Measurements from ENCODE around the gene SLC9A1. TPM values are rescaled to one million over a fixed set of nuclear protein-coding genes. Genes with fewer than 3 reads are reported as not detected.
A peak's percentile ranks its signal among the peaks of the same experiment; 100 is the strongest.

The SLC9A1 gene
- total RNA-seq, 2 experiments from 2014 or later = 14.8 to 15.3 TPM

DNA sequence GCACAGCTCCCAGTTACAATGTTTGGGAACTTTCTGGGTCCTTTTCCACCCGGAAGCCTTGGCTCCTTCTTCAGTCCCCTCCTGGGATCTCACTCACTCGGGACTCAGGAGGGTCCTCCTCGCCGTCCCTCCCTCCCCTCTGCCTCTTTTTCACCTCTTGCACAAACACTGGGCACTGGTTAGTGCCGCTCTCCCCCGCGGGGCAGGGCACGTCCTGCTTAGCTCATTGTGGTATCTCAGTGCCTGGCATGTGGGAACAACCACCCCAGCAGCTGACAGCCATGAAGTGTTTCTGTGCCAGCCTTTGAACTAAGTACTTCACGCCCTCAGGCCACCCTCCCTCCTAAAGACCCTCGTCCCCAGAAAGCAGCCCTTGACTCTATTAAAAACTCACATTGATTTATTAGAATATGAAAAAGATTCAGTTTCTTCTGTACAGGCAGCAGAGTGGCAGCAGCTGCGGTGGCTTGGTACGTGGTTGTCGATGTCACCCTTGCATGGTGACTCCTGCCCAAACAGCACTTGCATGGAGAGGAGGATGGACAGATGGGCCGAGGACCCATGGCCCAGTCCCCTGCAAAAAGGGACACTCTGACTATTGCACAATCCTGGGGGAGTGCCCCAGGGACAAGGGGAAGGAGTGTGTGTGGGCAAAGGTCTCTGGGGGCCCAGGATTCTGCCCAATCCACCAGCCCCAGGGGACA lies 56.3 kb downstream of the SLC9A1 start:
- peaks cover 4% of the 10 kb centered on the region for H3K36me3 Mint-ChIP-seq (ENCODE audit: low read depth)
- CTCF ChIA-PET = interaction anchor here (1.0 to 13.6 kb wide), 13 partner anchors 13 to 198 kb away, joined by 3 to 307 read pairs (median 6); no protein-coding TSS in a partner anchor
- ATAC-seq (no peak), DNase-seq (no peak)
- POLR2A ChIA-PET = interaction anchor here (0.6 to 2.6 kb wide), 3 partner anchors 54 to 124 kb away, joined by 3 to 8 read pairs (median 3); no protein-coding TSS in a partner anchor
- intact Hi-C loops (cut with micrococcal nuclease) = no loop called here
- no peaks in the 10 kb centered on the region for H3K9me3 Mint-ChIP-seq
- H3K27me3 Mint-ChIP-seq = no peaks in the 10 kb centered on the region
- peak overlapping the region; percentile 77 for H3K27ac Mint-ChIP-seq
- TF ChIP-seq, protein P1, sequence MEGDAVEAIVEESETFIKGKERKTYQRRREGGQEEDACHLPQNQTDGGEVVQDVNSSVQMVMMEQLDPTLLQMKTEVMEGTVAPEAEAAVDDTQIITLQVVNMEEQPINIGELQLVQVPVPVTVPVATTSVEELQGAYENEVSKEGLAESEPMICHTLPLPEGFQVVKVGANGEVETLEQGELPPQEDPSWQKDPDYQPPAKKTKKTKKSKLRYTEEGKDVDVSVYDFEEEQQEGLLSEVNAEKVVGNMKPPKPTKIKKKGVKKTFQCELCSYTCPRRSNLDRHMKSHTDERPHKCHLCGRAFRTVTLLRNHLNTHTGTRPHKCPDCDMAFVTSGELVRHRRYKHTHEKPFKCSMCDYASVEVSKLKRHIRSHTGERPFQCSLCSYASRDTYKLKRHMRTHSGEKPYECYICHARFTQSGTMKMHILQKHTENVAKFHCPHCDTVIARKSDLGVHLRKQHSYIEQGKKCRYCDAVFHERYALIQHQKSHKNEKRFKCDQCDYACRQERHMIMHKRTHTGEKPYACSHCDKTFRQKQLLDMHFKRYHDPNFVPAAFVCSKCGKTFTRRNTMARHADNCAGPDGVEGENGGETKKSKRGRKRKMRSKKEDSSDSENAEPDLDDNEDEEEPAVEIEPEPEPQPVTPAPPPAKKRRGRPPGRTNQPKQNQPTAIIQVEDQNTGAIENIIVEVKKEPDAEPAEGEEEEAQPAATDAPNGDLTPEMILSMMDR (IDR thresholded peaks at IDR 0.05) = no peak
- H3K4me1 Mint-ChIP-seq (ENCODE audit: low read depth) = peaks cover 12% of the 10 kb centered on the region
- no peak overlapping the region for H3K4me3 Mint-ChIP-seq

DNA sequence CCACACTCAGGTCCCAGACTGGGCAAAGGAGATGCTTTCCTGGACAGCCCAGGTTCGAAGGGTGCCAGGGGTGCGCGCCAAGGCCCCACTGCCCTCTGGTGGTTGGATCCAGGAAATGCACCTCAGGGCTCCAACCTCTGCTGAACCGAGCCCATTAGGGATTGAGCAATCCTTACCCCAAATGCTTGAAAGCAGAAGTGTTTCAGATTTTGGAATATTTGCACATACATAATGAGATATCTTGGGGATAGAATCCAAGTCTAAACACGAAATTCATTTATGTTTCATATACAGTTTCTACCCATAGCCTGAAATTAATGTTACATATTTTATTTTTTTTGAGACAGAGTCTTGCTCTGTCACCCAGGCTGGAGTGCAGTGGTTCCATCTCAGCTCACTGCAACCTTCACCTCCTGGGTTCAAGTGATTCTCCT lies 57.4 kb downstream of the SLC9A1 start:
- H3K27ac Mint-ChIP-seq = no peak overlapping the region
- intact Hi-C loops (cut with micrococcal nuclease) = loop anchor here (1.0 kb wide), 1 partner anchor 52 kb away; no protein-coding TSS in a partner anchor
- peaks cover under 1% of the 10 kb centered on the region for H3K36me3 Mint-ChIP-seq (ENCODE audit: low read depth)
- H3K4me1 Mint-ChIP-seq (ENCODE audit: low read depth) = peaks cover 10% of the 10 kb centered on the region
- ATAC-seq (peak; percentile 79), DNase-seq (peak; percentile 80)
- CTCF ChIA-PET = interaction anchor here (0.5 to 13.6 kb wide), 25 partner anchors 10 to 202 kb away, joined by 3 to 307 read pairs (median 4); no protein-coding TSS in a partner anchor
- TF ChIP-seq, protein P1 (IDR thresholded peaks at IDR 0.05) = peak; percentile 95
- H3K9me3 Mint-ChIP-seq = no peaks in the 10 kb centered on the region
- no peak overlapping the region for H3K4me3 Mint-ChIP-seq
- H3K27me3 Mint-ChIP-seq = no peaks in the 10 kb centered on the region
- POLR2A ChIA-PET = interaction anchor here (1.2 to 2.6 kb wide), 3 partner anchors 15 to 113 kb away, joined by 3 to 8 read pairs (median 4); no protein-coding TSS in a partner anchor

DNA sequence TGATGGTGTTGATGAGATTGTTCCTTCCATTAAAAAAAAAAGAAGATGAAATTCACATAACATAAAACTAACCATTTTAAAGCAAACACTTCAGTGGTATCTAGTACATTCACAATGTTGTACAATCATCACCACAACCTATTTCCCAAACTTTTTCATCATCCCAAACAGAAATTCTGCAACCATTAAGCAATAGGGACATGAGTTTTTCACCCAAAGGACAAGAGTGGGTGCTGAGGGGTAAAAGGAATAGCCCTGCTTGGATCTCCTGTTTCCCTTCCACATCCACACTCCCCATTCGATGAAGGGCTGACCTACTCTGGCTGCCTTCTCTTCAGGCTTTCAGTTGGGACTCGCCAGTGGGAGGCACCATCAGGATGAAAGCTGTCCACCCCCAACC lies 59.3 kb downstream of the SLC9A1 start:
- CTCF ChIA-PET = interaction anchor here (13.6 kb wide), 1 partner anchor 50 kb away, joined by 307 read pairs; no protein-coding TSS in a partner anchor

DNA sequence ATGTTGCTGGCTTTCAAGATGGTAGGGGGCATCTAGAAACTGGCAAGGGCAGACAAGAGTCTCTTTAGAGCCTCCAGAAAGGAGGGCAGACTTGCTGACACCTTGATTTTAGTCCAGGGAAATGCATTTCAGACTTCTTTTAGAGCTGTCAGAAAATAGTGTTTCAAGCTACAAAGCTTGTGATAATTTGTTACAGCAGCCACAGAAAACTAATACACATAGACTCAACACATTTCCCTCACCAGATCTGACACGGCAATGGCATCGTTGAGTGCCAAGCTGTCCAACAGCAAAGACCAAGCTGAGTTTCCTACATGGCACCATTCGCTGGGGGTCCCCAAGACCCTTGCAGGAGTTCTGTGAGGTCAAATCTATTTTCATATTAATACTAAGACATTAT lies 62.0 kb downstream of the SLC9A1 start:
- TF ChIP-seq, protein P1 (IDR thresholded peaks at IDR 0.05) = no peak
- no peaks in the 10 kb centered on the region for H3K4me1 Mint-ChIP-seq (ENCODE audit: low read depth)
- H3K9me3 Mint-ChIP-seq = no peaks in the 10 kb centered on the region
- CTCF ChIA-PET = interaction anchor here (1.2 to 13.6 kb wide), 4 partner anchors 22 to 208 kb away, joined by 3 to 307 read pairs (median 4); no protein-coding TSS in a partner anchor
- no peak for DNase-seq
- H3K27me3 Mint-ChIP-seq = no peaks in the 10 kb centered on the region
- intact Hi-C loops (cut with micrococcal nuclease) = no loop called here
- POLR2A ChIA-PET = no interaction called here
- no peak for ATAC-seq
- no peak overlapping the region for H3K4me3 Mint-ChIP-seq
- no peak overlapping the region for H3K27ac Mint-ChIP-seq
- H3K36me3 Mint-ChIP-seq (ENCODE audit: low read depth) = no peaks in the 10 kb centered on the region

More for the DNA sequence above, 59.3 kb downstream of the SLC9A1 start:
- Mint-ChIP-seq H3K27me3 (no peaks in the 10 kb centered on the region), H3K27ac (no peak overlapping the region), H3K4me1 (ENCODE audit: low read depth) (peaks cover 10% of the 10 kb centered on the region), H3K36me3 (ENCODE audit: low read depth) (no peaks in the 10 kb centered on the region), H3K9me3 (no peaks in the 10 kb centered on the region), H3K4me3 (no peak overlapping the region)
- POLR2A ChIA-PET = interaction anchor here (1.0 kb wide), 1 partner anchor 38 kb away, joined by 3 read pairs; no protein-coding TSS in a partner anchor
- ATAC-seq (no peak), DNase-seq (no peak)
- TF ChIP-seq, protein P1 (IDR thresholded peaks at IDR 0.05) = no peak
- intact Hi-C loops (cut with micrococcal nuclease) = no loop called here

DNA sequence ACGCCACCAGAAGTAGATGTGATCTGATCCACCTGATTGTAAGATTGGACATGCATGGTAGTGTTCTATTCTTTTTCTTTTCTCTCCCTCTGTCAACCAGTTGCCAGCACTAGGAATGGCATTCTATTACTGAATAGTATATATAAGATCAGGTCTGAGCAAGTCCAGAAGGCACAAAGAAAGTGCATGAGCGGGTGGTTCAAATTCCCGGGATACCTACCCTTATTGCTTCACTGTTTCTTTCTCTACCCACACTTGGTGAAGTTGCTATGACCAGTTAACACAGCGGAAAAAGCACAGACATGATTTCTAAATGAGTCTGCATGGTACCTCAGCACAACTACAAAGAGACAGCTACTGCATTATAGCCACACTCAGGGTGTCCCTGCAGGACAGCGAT lies 64.0 kb downstream of the SLC9A1 start:
- intact Hi-C loops (cut with micrococcal nuclease) = no loop called here
- TF ChIP-seq, protein P1 (IDR thresholded peaks at IDR 0.05) = no peak
- no peaks in the 10 kb centered on the region for H3K4me1 Mint-ChIP-seq (ENCODE audit: low read depth)
- H3K27me3 Mint-ChIP-seq = no peaks in the 10 kb centered on the region
- H3K27ac Mint-ChIP-seq = no peak overlapping the region
- DNase-seq = no peak
- no peak overlapping the region for H3K4me3 Mint-ChIP-seq
- CTCF ChIA-PET = interaction anchor here (1.0 to 13.6 kb wide), 4 partner anchors 45 to 205 kb away, joined by 3 to 307 read pairs (median 3); no protein-coding TSS in a partner anchor
- H3K36me3 Mint-ChIP-seq (ENCODE audit: low read depth) = no peaks in the 10 kb centered on the region
- POLR2A ChIA-PET = no interaction called here
- no peaks in the 10 kb centered on the region for H3K9me3 Mint-ChIP-seq
- no peak for ATAC-seq
